NB4 (cell line): ENCODE results near the gene PBX3.

Experiments used
- CTCF ChIP-seq: IDR thresholded peaks from one replicate; pipeline ENCODE4 v1.5.1; 2012; ENCODE audit warnings: low read depth, low read length
- POLR2A ChIP-seq: IDR thresholded peaks from 2 replicates; pipeline ENCODE4 v1.6.1; 2011; ENCODE audit warnings: mild to moderate bottlenecking; ENCODE audit not compliant: insufficient read length; ENCODE audit errors: extremely low read depth

- no peak for TF ChIP-seq POLR2A
- TF ChIP-seq CTCF, result no peak
These were observed 217.6 kb downstream of the PBX3 start for GRCh38 chr9:125964702-125965225.
